Measurements from ENCODE around the gene ADGRV1.

DNA sequence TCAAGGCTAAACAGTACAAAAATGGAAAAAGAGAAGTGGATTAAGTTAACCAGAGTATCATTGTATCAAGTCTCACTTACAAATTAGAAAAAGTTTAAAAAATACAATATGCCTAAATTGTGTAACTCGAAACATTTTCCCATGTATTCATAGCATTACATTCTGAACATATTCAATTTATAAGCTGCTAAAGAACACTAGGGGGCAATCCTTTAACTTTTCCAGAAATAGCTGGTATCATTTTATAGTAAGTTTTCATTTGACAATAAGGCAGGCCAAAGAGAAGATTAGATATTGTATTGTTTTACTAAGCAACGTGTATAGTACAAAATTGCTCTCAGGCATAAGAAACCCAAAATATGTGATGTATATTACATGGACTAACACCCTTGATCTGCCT, 234.6 kb downstream of the ADGRV1 start:
- TF ChIP-seq, protein P1, sequence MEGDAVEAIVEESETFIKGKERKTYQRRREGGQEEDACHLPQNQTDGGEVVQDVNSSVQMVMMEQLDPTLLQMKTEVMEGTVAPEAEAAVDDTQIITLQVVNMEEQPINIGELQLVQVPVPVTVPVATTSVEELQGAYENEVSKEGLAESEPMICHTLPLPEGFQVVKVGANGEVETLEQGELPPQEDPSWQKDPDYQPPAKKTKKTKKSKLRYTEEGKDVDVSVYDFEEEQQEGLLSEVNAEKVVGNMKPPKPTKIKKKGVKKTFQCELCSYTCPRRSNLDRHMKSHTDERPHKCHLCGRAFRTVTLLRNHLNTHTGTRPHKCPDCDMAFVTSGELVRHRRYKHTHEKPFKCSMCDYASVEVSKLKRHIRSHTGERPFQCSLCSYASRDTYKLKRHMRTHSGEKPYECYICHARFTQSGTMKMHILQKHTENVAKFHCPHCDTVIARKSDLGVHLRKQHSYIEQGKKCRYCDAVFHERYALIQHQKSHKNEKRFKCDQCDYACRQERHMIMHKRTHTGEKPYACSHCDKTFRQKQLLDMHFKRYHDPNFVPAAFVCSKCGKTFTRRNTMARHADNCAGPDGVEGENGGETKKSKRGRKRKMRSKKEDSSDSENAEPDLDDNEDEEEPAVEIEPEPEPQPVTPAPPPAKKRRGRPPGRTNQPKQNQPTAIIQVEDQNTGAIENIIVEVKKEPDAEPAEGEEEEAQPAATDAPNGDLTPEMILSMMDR (IDR thresholded peaks at IDR 0.05), result no peak
- TF ChIP-seq POLR2A (IDR thresholded peaks at IDR 0.05), result no peak
